Measurements from ENCODE around the gene MARCHF11. TPM values are rescaled to one million over a fixed set of nuclear protein-coding genes. Genes with fewer than 3 reads are reported as not detected.

MARCHF11 gene
- total and polyA plus RNA-seq, 2 donors (not counting 1 experiment from before 2014, with no cell fraction given) = not detected

- H3K79me2 ChIP-seq (ENCODE audit: control insufficient read depth, insufficient read depth, low read length) = no peaks in the 10 kb centered on the region
- H3K27ac ChIP-seq (ENCODE audit: low read length in 2 of 2) = no peak overlapping the region
- Mint-ChIP-seq H3K9me3 (ENCODE audit: insufficient read depth) (peaks cover 6% of the 10 kb centered on the region), H3K27me3 (no peaks in the 10 kb centered on the region), H3K4me1 (no peaks in the 10 kb centered on the region), H3K4me3 (no peak overlapping the region), H3K27ac (no peak overlapping the region)
- H3K27me3 ChIP-seq (replicated peaks in 1 of 4; ENCODE audit: control extremely low read depth in 1 of 4, control insufficient read depth in 3 of 4, insufficient read depth in 4 of 4, low read length in 3 of 4) = no peaks in the 10 kb centered on the region
- no peaks in the 10 kb centered on the region for H3K4me1 ChIP-seq (ENCODE audit: control insufficient read depth in 2 of 2, insufficient read depth in 2 of 2, low read length in 2 of 2)
- WGBS (ENCODE audit: insufficient coverage) = no CpG with 5 or more reads among the region's 3 CpGs
- H3K4me2 ChIP-seq (replicated peaks; ENCODE audit: low read depth, low read length, poor library complexity, severe bottlenecking) = no peak overlapping the region
- intact Hi-C loops (cut with micrococcal nuclease) = no loop called here
- DNase-seq (no peak), ATAC-seq (ENCODE audit: low read depth) (no peak)
- H3K36me3 ChIP-seq (replicated peaks in 1 of 2; ENCODE audit: control extremely low read depth in 1 of 2, control insufficient read depth in 1 of 2, extremely low read depth in 1 of 2, insufficient read depth in 2 of 2, low read length in 1 of 2) = no peaks in the 10 kb centered on the region
- no peaks in the 10 kb centered on the region for H4K20me1 ChIP-seq (ENCODE audit: control insufficient read depth, insufficient read depth, low read length, poor library complexity, severe bottlenecking)
- no peak for TF ChIP-seq EZH2 (IDR thresholded peaks at IDR 0.05; ENCODE audit: borderline replicate concordance, insufficient read depth, low read depth, low read length, poor library complexity, severe bottlenecking)
- no peak for TF ChIP-seq CTCF (IDR thresholded peaks at IDR 0.05)
- H2AFZ ChIP-seq (ENCODE audit: insufficient read depth, low read depth, low read length, poor library complexity, severe bottlenecking) = no peak overlapping the region
- ChIA-PET CTCF (no interaction called here), POLR2A (no interaction called here)
- peaks cover 0 to 9% (median 4%) of the 10 kb centered on the region in 3 donors for H3K9me3 ChIP-seq (ENCODE audit: control extremely low read depth in 1 of 3, control insufficient read depth in 2 of 3, insufficient read depth in 1 of 3, low read length in 2 of 3)
- H3K4me3 ChIP-seq (ENCODE audit: control extremely low read depth in 1 of 5, extremely low read depth in 1 of 5, insufficient read depth in 1 of 5, low read depth in 2 of 5, low read length in 4 of 5) = no peak overlapping the region
- H3K9ac ChIP-seq (ENCODE audit: low read length) = no peak overlapping the region
Observed at GRCh38 chr5:16140417-16140816, 39.2 kb downstream of the MARCHF11 start.

GRCh38 chr5:16137177-16137576, 42.4 kb downstream of the MARCHF11 start:
- TF ChIP-seq CTCF (IDR thresholded peaks at IDR 0.05) (no peak), EZH2 (IDR thresholded peaks at IDR 0.05; ENCODE audit: borderline replicate concordance, insufficient read depth, low read depth, low read length, poor library complexity, severe bottlenecking) (no peak)
- POLR2A ChIA-PET = no interaction called here
- Histone ChIP-seq H4K20me1 (ENCODE audit: control insufficient read depth, insufficient read depth, low read length, poor library complexity, severe bottlenecking) (no peaks in the 10 kb centered on the region), H3K79me2 (ENCODE audit: control insufficient read depth, insufficient read depth, low read length) (no peaks in the 10 kb centered on the region), H3K9me3 (ENCODE audit: control extremely low read depth in 1 of 3, control insufficient read depth in 2 of 3, insufficient read depth in 1 of 3, low read length in 2 of 3) (peaks cover 0 to 9% (median 4%) of the 10 kb centered on the region in 3 donors), H3K4me1 (ENCODE audit: control insufficient read depth in 2 of 2, insufficient read depth in 2 of 2, low read length in 2 of 2) (no peaks in the 10 kb centered on the region), H3K9ac (ENCODE audit: low read length) (no peak overlapping the region), H3K4me3 (ENCODE audit: control extremely low read depth in 1 of 5, extremely low read depth in 1 of 5, insufficient read depth in 1 of 5, low read depth in 2 of 5, low read length in 4 of 5) (no peak overlapping the region), H2AFZ (ENCODE audit: insufficient read depth, low read depth, low read length, poor library complexity, severe bottlenecking) (no peak overlapping the region), H3K27me3 (replicated peaks in 1 of 4; ENCODE audit: control extremely low read depth in 1 of 4, control insufficient read depth in 3 of 4, insufficient read depth in 4 of 4, low read length in 3 of 4) (no peaks in the 10 kb centered on the region), H3K36me3 (replicated peaks in 1 of 2; ENCODE audit: control extremely low read depth in 1 of 2, control insufficient read depth in 1 of 2, extremely low read depth in 1 of 2, insufficient read depth in 2 of 2, low read length in 1 of 2) (no peaks in the 10 kb centered on the region), H3K27ac (ENCODE audit: low read length in 2 of 2) (no peak overlapping the region), H3K4me2 (replicated peaks; ENCODE audit: low read depth, low read length, poor library complexity, severe bottlenecking) (no peak overlapping the region)
- DNase-seq (no peak), ATAC-seq (ENCODE audit: low read depth) (no peak)
- H3K27me3 Mint-ChIP-seq = no peaks in the 10 kb centered on the region
- CTCF ChIA-PET = no interaction called here
- no peak overlapping the region for H3K27ac Mint-ChIP-seq
- peaks cover 10% of the 10 kb centered on the region for H3K9me3 Mint-ChIP-seq (ENCODE audit: insufficient read depth)
- intact Hi-C loops (cut with micrococcal nuclease) = no loop called here
- H3K4me3 Mint-ChIP-seq = no peak overlapping the region
- no peaks in the 10 kb centered on the region for H3K4me1 Mint-ChIP-seq
